Epithelial cell of prostate (primary cell): ENCODE measurements around the gene CPS1.

ENCODE experiments used
- DNase-seq: peaks from one replicate; pipeline ENCODE4 v3.0.0-alpha.2; 2011; ENCODE audit warnings: low read depth, low spot score
- H3K27ac ChIP-seq: fragments of 450-650 bp; 2 replicates; pipeline ENCODE4 v1.5.1; 2017; ENCODE audit warnings: mild to moderate bottlenecking

The CPS1 gene

GRCh38 chr2:210667711-210668110 is 111.3 kb downstream of the CPS1 start:
- no peak overlapping the region for H3K27ac ChIP-seq
- no peak for DNase-seq

- no peak for DNase-seq
- H3K27ac ChIP-seq, result no peak overlapping the region
These were observed 114.7 kb downstream of the CPS1 start for GRCh38 chr2:210671065-210671464.

DNA sequence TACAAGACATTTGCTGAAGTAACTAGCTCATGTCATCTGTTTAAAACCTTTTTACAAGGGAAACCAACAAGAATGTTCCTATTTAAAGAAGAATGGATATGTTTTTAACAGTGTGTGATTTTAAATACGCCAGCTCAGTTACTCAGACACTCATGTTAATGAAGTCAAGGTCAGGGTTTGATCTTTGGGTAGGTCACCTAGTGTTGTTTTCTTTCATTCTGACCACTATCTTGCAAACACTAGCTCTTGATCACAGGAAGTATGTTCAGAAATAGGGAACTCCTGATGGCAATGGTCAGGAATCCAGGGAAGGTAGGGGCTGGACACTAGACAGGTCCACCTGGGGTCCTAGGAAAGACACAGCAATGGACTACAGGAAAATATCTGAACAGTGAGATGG is 116.7 kb downstream of the CPS1 start:
- DNase-seq, result no peak
- no peak overlapping the region for H3K27ac ChIP-seq

DNA sequence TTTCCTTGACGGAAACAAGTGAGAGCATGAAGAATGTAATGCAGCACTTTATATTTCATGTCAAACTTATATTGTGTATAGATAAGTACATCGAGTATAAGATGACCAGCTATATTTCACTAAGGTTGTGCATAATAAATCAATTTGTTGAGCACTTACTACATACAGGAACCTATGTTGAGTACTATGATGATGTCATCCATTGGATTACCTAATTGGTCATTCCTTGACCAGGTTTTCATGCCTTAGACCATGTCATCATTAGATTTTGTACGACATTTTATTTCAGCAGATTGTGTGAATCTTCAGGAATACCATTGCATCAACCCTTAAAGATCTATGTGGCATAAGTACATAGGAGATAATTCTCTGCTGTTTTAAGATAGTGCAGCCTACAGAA is 119.7 kb downstream of the CPS1 start:
- H3K27ac ChIP-seq, result no peak overlapping the region
- no peak for DNase-seq

DNA sequence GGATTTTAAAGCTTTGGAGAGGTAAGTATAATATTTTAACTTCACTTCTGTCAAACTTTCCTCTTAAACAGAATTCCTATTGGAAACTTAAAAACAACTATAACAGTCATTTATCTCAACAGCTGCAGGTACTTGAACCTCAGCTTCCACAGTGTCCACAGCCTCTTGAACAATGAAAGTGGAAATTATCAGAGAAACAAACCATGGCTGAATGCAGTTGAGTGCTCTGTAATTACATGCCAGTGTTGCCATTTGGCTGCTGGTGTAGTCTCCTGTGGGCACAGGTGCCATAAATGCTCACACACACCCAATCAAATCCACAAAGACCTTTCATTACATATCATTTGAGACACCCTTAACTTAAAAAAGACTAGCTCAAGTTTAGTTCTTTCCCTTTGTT is 125.1 kb downstream of the CPS1 start:
- H3K27ac ChIP-seq, result no peak overlapping the region
- no peak for DNase-seq

GRCh38 chr2:210686401-210686800 is 130.0 kb downstream of the CPS1 start:
- no peak overlapping the region for H3K27ac ChIP-seq
- no peak for DNase-seq

- no peak overlapping the region for H3K27ac ChIP-seq
- DNase-seq, result no peak
These were observed 131.5 kb downstream of the CPS1 start for GRCh38 chr2:210687786-210688470.

GRCh38 chr2:210707900-210708299 is 151.5 kb downstream of the CPS1 start:
- no peak for DNase-seq
- no peak overlapping the region for H3K27ac ChIP-seq

DNA sequence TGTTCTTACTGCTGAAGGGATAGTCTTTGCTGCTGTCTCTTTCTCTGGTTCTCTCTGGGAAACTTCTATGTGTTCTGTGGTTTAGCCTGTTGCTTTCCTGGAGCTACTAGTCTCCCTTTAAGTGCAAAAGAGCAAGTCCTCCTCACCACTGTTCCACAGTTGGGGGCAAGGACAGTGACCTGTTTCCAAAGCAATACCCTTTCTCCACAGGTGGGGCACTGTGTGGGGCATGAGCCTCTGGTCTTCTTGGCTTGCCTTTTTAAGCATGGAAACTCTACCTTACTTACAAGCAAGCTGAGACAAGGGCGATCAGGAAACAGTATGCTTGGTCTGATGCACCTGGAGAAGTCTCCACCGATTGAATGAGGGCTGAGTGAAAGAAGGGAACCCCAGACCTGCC is 156.7 kb downstream of the CPS1 start:
- no peak for DNase-seq
- no peak overlapping the region for H3K27ac ChIP-seq

DNA sequence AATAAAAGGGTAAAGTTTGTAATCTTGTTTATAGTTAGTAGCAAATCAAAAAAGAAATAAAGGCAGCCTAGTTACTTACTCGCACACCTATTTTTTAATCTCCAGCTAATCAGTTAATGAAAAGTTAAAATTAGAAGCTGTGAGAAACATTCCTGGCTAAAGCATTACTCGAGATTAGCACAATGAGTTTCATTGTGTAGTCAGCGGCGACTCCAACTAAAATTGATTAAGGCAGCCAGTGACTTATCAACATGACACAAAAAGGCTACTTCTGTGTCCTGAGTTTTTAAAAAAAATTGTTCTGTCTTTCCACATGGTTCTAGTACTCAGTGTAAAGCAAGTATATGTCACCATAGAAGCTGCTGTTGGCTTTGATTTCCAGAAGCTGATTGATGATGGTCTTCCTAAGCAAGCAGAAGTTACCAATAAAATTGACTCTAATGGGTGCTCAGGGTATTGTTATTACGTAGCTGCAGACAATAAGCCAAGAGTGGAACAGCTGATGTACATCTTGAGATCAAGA is 159.2 kb downstream of the CPS1 start:
- H3K27ac ChIP-seq, result no peak overlapping the region
- no peak for DNase-seq

- no peak for DNase-seq
- no peak overlapping the region for H3K27ac ChIP-seq
These were observed 162.1 kb downstream of the CPS1 start for GRCh38 chr2:210718503-210718902.

GRCh38 chr2:210722092-210722491 is 165.7 kb downstream of the CPS1 start:
- DNase-seq, result no peak
- H3K27ac ChIP-seq, result no peak overlapping the region

GRCh38 chr2:210727549-210727948 is 171.2 kb downstream of the CPS1 start:
- no peak for DNase-seq
- H3K27ac ChIP-seq, result no peak overlapping the region
